Measurements from ENCODE around the gene CERS5. TPM values are rescaled to one million over a fixed set of nuclear protein-coding genes. Genes with fewer than 3 reads are reported as not detected.

Gene CERS5
- polyA plus RNA-seq, 3 donors: 30.6 to 44.4 (median 38.7) TPM

- intact Hi-C loops (cut with micrococcal nuclease): no loop called here
- Histone ChIP-seq H3K36me3 (replicated peaks in 1 of 2; ENCODE audit: control insufficient read depth in 1 of 2, insufficient read depth in 2 of 2, low read length in 2 of 2) (no peaks in the 10 kb centered on the region), H3K4me3 (replicated peaks in 1 of 3; ENCODE audit: low read depth in 2 of 3, low read length in 3 of 3) (no peak overlapping the region), H3K4me1 (ENCODE audit: control insufficient read depth in 1 of 2, insufficient read depth in 2 of 2, low read length in 2 of 2) (no peaks in the 10 kb centered on the region), H3K9ac (ENCODE audit: insufficient read depth, low read length, poor library complexity, severe bottlenecking) (no peak overlapping the region), H3K9me3 (replicated peaks in 1 of 2; ENCODE audit: control insufficient read depth in 1 of 2, insufficient read depth in 1 of 2, low read length in 2 of 2) (no peaks in the 10 kb centered on the region), H3K27ac (ENCODE audit: low read depth in 1 of 2, low read length in 2 of 2) (no peak overlapping the region), H3K79me2 (ENCODE audit: insufficient read depth, low read length) (no peaks in the 10 kb centered on the region), H3K4me2 (replicated peaks; ENCODE audit: extremely low read depth, low read length, poor library complexity, severe bottlenecking) (no peak overlapping the region), H3K27me3 (ENCODE audit: control insufficient read depth in 2 of 2, insufficient read depth in 2 of 2, low read length in 2 of 2) (no peaks in the 10 kb centered on the region), H4K20me1 (ENCODE audit: insufficient read depth, low read length) (no peaks in the 10 kb centered on the region), H2AFZ (ENCODE audit: insufficient read depth, low read depth, low read length, poor library complexity, severe bottlenecking) (no peak overlapping the region)
- Mint-ChIP-seq H3K36me3 (peaks cover 7 to 9% of the 10 kb centered on the region in 2 donors), H3K9me3 (no peaks in the 10 kb centered on the region), H3K27me3 (ENCODE audit: low read depth in 3 of 3) (no peaks in the 10 kb centered on the region), H3K4me1 (no peaks in the 10 kb centered on the region), H3K27ac (no peak overlapping the region), H3K4me3 (no peak overlapping the region)
- no CpG with 5 or more reads among the region's 5 CpGs for WGBS (ENCODE audit: insufficient coverage)
- TF ChIP-seq, protein P1, sequence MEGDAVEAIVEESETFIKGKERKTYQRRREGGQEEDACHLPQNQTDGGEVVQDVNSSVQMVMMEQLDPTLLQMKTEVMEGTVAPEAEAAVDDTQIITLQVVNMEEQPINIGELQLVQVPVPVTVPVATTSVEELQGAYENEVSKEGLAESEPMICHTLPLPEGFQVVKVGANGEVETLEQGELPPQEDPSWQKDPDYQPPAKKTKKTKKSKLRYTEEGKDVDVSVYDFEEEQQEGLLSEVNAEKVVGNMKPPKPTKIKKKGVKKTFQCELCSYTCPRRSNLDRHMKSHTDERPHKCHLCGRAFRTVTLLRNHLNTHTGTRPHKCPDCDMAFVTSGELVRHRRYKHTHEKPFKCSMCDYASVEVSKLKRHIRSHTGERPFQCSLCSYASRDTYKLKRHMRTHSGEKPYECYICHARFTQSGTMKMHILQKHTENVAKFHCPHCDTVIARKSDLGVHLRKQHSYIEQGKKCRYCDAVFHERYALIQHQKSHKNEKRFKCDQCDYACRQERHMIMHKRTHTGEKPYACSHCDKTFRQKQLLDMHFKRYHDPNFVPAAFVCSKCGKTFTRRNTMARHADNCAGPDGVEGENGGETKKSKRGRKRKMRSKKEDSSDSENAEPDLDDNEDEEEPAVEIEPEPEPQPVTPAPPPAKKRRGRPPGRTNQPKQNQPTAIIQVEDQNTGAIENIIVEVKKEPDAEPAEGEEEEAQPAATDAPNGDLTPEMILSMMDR (IDR thresholded peaks at IDR 0.05): no peak
- DNase-seq: no peak
These were observed 30.1 kb upstream of the CERS5 start for GRCh38 chr12:50197297-50197727.

GRCh38 chr12:50196537-50196936, 29.4 kb upstream of the CERS5 start:
- no peak overlapping the region for H3K27ac Mint-ChIP-seq
- Histone ChIP-seq H3K36me3 (replicated peaks in 1 of 2; ENCODE audit: control insufficient read depth in 1 of 2, insufficient read depth in 2 of 2, low read length in 2 of 2) (no peaks in the 10 kb centered on the region), H3K9me3 (replicated peaks in 1 of 2; ENCODE audit: control insufficient read depth in 1 of 2, insufficient read depth in 1 of 2, low read length in 2 of 2) (no peaks in the 10 kb centered on the region), H4K20me1 (ENCODE audit: insufficient read depth, low read length) (no peaks in the 10 kb centered on the region), H3K4me3 (replicated peaks in 1 of 3; ENCODE audit: low read depth in 2 of 3, low read length in 3 of 3) (no peak overlapping the region), H3K4me2 (replicated peaks; ENCODE audit: extremely low read depth, low read length, poor library complexity, severe bottlenecking) (no peak overlapping the region), H3K79me2 (ENCODE audit: insufficient read depth, low read length) (no peaks in the 10 kb centered on the region), H3K4me1 (ENCODE audit: control insufficient read depth in 1 of 2, insufficient read depth in 2 of 2, low read length in 2 of 2) (no peaks in the 10 kb centered on the region), H3K27me3 (ENCODE audit: control insufficient read depth in 2 of 2, insufficient read depth in 2 of 2, low read length in 2 of 2) (no peaks in the 10 kb centered on the region), H3K27ac (ENCODE audit: low read depth in 1 of 2, low read length in 2 of 2) (no peak overlapping the region), H3K9ac (ENCODE audit: insufficient read depth, low read length, poor library complexity, severe bottlenecking) (no peak overlapping the region), H2AFZ (ENCODE audit: insufficient read depth, low read depth, low read length, poor library complexity, severe bottlenecking) (no peak overlapping the region)
- no peaks in the 10 kb centered on the region for H3K27me3 Mint-ChIP-seq (ENCODE audit: low read depth in 3 of 3)
- no peaks in the 10 kb centered on the region for H3K4me1 Mint-ChIP-seq
- no peaks in the 10 kb centered on the region for H3K9me3 Mint-ChIP-seq
- intact Hi-C loops (cut with micrococcal nuclease): no loop called here
- H3K4me3 Mint-ChIP-seq: no peak overlapping the region
- DNase-seq: no peak
- peaks cover 10 to 12% of the 10 kb centered on the region in 2 donors for H3K36me3 Mint-ChIP-seq
- TF ChIP-seq, protein P1 (IDR thresholded peaks at IDR 0.05): no peak
- no CpG with 5 or more reads among the region's 4 CpGs for WGBS (ENCODE audit: insufficient coverage)
